HG02885 (cell line): ENCODE measurements around the gene YAP1.

Experiments used
- ATAC-seq: cut with Tn5 transposase; IDR thresholded peaks from one replicate; pipeline ENCODE4 v1.9.1; 2021; ENCODE audit warnings: mild to moderate bottlenecking; ENCODE audit not compliant: unreplicated experiment, poor library complexity

YAP1 gene

GRCh38 chr11:102155676-102156075 is 45.4 kb downstream of the YAP1 start:
- ATAC-seq = no peak

GRCh38 chr11:102157219-102157618 is 47.0 kb downstream of the YAP1 start:
- no peak for ATAC-seq

GRCh38 chr11:102158164-102158735 is 48.0 kb downstream of the YAP1 start:
- no peak for ATAC-seq

- no peak for ATAC-seq
These were observed 53.1 kb downstream of the YAP1 start for GRCh38 chr11:102163368-102163767.

GRCh38 chr11:102166175-102167064 is 56.2 kb downstream of the YAP1 start:
- ATAC-seq = no peak

- no peak for ATAC-seq
These were observed 58.2 kb downstream of the YAP1 start for GRCh38 chr11:102168481-102168880.

GRCh38 chr11:102171101-102171500 is 60.9 kb downstream of the YAP1 start:
- no peak for ATAC-seq

- no peak for ATAC-seq
These were observed 62.0 kb downstream of the YAP1 start for GRCh38 chr11:102172127-102172848.

GRCh38 chr11:102177126-102177525 is 66.9 kb downstream of the YAP1 start:
- ATAC-seq = no peak

GRCh38 chr11:102177974-102178631 is 67.9 kb downstream of the YAP1 start:
- ATAC-seq = no peak

- no peak for ATAC-seq
These were observed 69.1 kb downstream of the YAP1 start for GRCh38 chr11:102179371-102179770.

- no peak for ATAC-seq
These were observed 74.2 kb downstream of the YAP1 start for GRCh38 chr11:102184269-102184987.

GRCh38 chr11:102186551-102187191 is 76.4 kb downstream of the YAP1 start:
- no peak for ATAC-seq

- no peak for ATAC-seq
These were observed 77.3 kb downstream of the YAP1 start for GRCh38 chr11:102187416-102188151.

- ATAC-seq = no peak
These were observed 78.2 kb downstream of the YAP1 start for GRCh38 chr11:102188488-102188887.

- ATAC-seq = no peak
These were observed 81.6 kb downstream of the YAP1 start for GRCh38 chr11:102191832-102192231.

GRCh38 chr11:102192349-102193066 is 82.3 kb downstream of the YAP1 start:
- no peak for ATAC-seq

- ATAC-seq = no peak
These were observed 84.0 kb downstream of the YAP1 start for GRCh38 chr11:102194257-102194656.
